ENCODE measurements around the gene LIPE. TPM values are rescaled to one million over a fixed set of nuclear protein-coding genes. Genes with fewer than 3 reads are reported as not detected.

Gene LIPE
- total RNA-seq, 1 experiment from 2014 or later: 10.2 TPM

GRCh38 chr19:42423462-42424344 is 3.5 kb downstream of the LIPE start (continued):
- TF ChIP-seq, protein P1, sequence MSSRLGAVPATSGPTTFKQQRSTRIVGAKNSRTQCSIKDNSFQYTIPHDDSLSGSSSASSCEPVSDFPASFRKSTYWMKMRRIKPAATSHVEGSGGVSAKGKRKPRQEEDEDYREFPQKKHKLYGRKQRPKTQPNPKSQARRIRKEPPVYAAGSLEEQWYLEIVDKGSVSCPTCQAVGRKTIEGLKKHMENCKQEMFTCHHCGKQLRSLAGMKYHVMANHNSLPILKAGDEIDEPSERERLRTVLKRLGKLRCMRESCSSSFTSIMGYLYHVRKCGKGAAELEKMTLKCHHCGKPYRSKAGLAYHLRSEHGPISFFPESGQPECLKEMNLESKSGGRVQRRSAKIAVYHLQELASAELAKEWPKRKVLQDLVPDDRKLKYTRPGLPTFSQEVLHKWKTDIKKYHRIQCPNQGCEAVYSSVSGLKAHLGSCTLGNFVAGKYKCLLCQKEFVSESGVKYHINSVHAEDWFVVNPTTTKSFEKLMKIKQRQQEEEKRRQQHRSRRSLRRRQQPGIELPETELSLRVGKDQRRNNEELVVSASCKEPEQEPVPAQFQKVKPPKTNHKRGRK (CRISPR knock-in tag; IDR thresholded peaks at IDR 0.05; ENCODE audit: borderline replicate concordance): no peak
- TF ChIP-seq OVOL2 (CRISPR knock-in tag; IDR thresholded peaks at IDR 0.05; ENCODE audit: borderline replicate concordance) (no peak), SP1 (CRISPR knock-in tag; conservative IDR thresholded peaks at IDR 0.05) (peak; percentile 71), TP53 (CRISPR knock-in tag; IDR thresholded peaks at IDR 0.05) (peak; percentile 95), ZNF281 (CRISPR knock-in tag; IDR thresholded peaks at IDR 0.05) (peak; percentile 97), NR1H2 (CRISPR knock-in tag; IDR thresholded peaks at IDR 0.05) (no peak), ZNF219 (CRISPR knock-in tag; IDR thresholded peaks at IDR 0.05; ENCODE audit: borderline replicate concordance) (no peak), HMGA2 (CRISPR knock-in tag; IDR thresholded peaks at IDR 0.05) (no peak), TCF7 (CRISPR knock-in tag; IDR thresholded peaks at IDR 0.05; ENCODE audit: low read depth) (no peak; the same call in 1 of the 2 replicates), MYBL2 (CRISPR knock-in tag; IDR thresholded peaks at IDR 0.05) (peak; percentile 8; the same call in 1 of the 2 replicates), ZSCAN18 (CRISPR knock-in tag; IDR thresholded peaks at IDR 0.05) (no peak), ZNF671 (CRISPR knock-in tag; IDR thresholded peaks at IDR 0.05) (no peak), FOXP4 (CRISPR knock-in tag; IDR thresholded peaks at IDR 0.05) (peak; percentile 67), ZBTB21 (CRISPR knock-in tag; IDR thresholded peaks at IDR 0.05; ENCODE audit: borderline replicate concordance) (peak; percentile 73; the same call in 1 of the 2 replicates), ZNF263 (CRISPR knock-in tag; IDR thresholded peaks at IDR 0.05; ENCODE audit: low read depth) (no peak; the same call in 1 of the 2 replicates), NR2C2 (CRISPR knock-in tag; IDR thresholded peaks at IDR 0.05) (no peak), CREM (CRISPR knock-in tag; IDR thresholded peaks at IDR 0.05) (peak; percentile 75; the same call in 1 of the 2 replicates)
- TF ChIP-seq, protein P2, sequence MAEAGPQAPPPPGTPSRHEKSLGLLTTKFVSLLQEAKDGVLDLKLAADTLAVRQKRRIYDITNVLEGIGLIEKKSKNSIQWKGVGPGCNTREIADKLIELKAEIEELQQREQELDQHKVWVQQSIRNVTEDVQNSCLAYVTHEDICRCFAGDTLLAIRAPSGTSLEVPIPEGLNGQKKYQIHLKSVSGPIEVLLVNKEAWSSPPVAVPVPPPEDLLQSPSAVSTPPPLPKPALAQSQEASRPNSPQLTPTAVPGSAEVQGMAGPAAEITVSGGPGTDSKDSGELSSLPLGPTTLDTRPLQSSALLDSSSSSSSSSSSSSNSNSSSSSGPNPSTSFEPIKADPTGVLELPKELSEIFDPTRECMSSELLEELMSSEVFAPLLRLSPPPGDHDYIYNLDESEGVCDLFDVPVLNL (CRISPR knock-in tag; IDR thresholded peaks at IDR 0.05; ENCODE audit: borderline replicate concordance, low read depth): no peak
- TF ChIP-seq, protein P3, sequence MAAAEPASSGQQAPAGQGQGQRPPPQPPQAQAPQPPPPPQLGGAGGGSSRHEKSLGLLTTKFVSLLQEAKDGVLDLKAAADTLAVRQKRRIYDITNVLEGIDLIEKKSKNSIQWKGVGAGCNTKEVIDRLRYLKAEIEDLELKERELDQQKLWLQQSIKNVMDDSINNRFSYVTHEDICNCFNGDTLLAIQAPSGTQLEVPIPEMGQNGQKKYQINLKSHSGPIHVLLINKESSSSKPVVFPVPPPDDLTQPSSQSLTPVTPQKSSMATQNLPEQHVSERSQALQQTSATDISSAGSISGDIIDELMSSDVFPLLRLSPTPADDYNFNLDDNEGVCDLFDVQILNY (CRISPR knock-in tag; IDR thresholded peaks at IDR 0.05): peak; percentile 69
- TF ChIP-seq, protein P4, sequence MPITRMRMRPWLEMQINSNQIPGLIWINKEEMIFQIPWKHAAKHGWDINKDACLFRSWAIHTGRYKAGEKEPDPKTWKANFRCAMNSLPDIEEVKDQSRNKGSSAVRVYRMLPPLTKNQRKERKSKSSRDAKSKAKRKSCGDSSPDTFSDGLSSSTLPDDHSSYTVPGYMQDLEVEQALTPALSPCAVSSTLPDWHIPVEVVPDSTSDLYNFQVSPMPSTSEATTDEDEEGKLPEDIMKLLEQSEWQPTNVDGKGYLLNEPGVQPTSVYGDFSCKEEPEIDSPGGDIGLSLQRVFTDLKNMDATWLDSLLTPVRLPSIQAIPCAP (CRISPR knock-in tag; IDR thresholded peaks at IDR 0.05): 0 out of 2 replicates have a peak, but pooled peaks have one; percentile 64
- TF ChIP-seq, protein P5, sequence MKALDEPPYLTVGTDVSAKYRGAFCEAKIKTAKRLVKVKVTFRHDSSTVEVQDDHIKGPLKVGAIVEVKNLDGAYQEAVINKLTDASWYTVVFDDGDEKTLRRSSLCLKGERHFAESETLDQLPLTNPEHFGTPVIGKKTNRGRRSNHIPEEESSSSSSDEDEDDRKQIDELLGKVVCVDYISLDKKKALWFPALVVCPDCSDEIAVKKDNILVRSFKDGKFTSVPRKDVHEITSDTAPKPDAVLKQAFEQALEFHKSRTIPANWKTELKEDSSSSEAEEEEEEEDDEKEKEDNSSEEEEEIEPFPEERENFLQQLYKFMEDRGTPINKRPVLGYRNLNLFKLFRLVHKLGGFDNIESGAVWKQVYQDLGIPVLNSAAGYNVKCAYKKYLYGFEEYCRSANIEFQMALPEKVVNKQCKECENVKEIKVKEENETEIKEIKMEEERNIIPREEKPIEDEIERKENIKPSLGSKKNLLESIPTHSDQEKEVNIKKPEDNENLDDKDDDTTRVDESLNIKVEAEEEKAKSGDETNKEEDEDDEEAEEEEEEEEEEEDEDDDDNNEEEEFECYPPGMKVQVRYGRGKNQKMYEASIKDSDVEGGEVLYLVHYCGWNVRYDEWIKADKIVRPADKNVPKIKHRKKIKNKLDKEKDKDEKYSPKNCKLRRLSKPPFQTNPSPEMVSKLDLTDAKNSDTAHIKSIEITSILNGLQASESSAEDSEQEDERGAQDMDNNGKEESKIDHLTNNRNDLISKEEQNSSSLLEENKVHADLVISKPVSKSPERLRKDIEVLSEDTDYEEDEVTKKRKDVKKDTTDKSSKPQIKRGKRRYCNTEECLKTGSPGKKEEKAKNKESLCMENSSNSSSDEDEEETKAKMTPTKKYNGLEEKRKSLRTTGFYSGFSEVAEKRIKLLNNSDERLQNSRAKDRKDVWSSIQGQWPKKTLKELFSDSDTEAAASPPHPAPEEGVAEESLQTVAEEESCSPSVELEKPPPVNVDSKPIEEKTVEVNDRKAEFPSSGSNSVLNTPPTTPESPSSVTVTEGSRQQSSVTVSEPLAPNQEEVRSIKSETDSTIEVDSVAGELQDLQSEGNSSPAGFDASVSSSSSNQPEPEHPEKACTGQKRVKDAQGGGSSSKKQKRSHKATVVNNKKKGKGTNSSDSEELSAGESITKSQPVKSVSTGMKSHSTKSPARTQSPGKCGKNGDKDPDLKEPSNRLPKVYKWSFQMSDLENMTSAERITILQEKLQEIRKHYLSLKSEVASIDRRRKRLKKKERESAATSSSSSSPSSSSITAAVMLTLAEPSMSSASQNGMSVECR (CRISPR knock-in tag; IDR thresholded peaks at IDR 0.05; ENCODE audit: borderline replicate concordance): peak; percentile 81
